ENCODE data around the gene FAM53A. TPM values are rescaled to one million over a fixed set of nuclear protein-coding genes. Genes with fewer than 3 reads are reported as not detected.
"Not testable (repeated sequence)": the region's sequence is repeated elsewhere in the genome, so short reads cannot be mapped to it uniquely, and the experiment has no call there.

FAM53A gene
- total and polyA plus RNA-seq, 5 donors from 2014 or later = 0.76 to 3.6 (median 1.8) TPM

DNA sequence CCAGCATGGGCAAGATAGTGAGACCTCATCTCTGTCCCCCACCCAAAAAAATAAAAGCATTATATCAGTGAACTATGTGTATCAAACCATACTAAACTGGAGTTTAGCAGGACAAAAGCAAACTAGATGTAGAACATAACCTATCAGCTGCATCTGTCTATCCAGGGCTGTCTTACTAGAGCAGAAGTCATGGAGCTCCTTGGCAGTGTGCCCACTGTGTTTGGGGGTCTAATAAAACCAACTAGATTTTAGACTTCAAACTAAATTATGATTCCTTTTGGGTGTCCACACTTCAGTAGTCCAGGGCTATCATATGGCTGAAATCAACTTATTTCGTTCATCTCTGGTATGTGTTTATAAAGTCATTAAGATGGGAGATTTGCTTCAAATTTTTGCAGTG is 19.8 kb upstream of the FAM53A start:
- Mint-ChIP-seq H3K27ac (peak overlapping the region in 1 of 3 donors; percentile 79), H3K36me3 (peaks cover 36% of the 10 kb centered on the region), H3K9me3 (no peaks in the 10 kb centered on the region), H3K4me1 (peaks cover 18 to 55% (median 40%) of the 10 kb centered on the region in 4 donors), H3K27me3 (no peaks in the 10 kb centered on the region), H3K4me3 (no peak overlapping the region)
- ATAC-seq (ENCODE audit: low read depth in 2 of 2) (no peak), DNase-seq (no peak)
- Histone ChIP-seq H3K36me3 (ENCODE audit: control insufficient read depth, insufficient read depth, low read length) (peaks cover 62% of the 10 kb centered on the region), H3K4me3 (ENCODE audit: low read depth, low read length) (no peak overlapping the region), H3K9me3 (ENCODE audit: control insufficient read depth in 2 of 2, low read length in 2 of 2) (no peaks in the 10 kb centered on the region), H3K27ac (ENCODE audit: insufficient read depth, low read length, poor library complexity, severe bottlenecking) (peak overlapping the region; percentile 19), H3K4me1 (ENCODE audit: control insufficient read depth, insufficient read depth, low read length, poor library complexity, severe bottlenecking) (peaks cover 7% of the 10 kb centered on the region), H3K27me3 (ENCODE audit: control insufficient read depth, insufficient read depth, low read length) (no peaks in the 10 kb centered on the region)

- H3K27me3 Mint-ChIP-seq; H3K9me3 ChIP-seq (ENCODE audit: control insufficient read depth in 2 of 2, low read length in 2 of 2); H3K4me3 Mint-ChIP-seq; H3K27me3 ChIP-seq (ENCODE audit: control insufficient read depth, insufficient read depth, low read length); H3K4me1 ChIP-seq (ENCODE audit: control insufficient read depth, insufficient read depth, low read length, poor library complexity, severe bottlenecking); DNase-seq; H3K4me3 ChIP-seq (ENCODE audit: low read depth, low read length); H3K27ac Mint-ChIP-seq; H3K9me3 Mint-ChIP-seq; H3K27ac ChIP-seq (ENCODE audit: insufficient read depth, low read length, poor library complexity, severe bottlenecking); ATAC-seq (ENCODE audit: low read depth in 2 of 2): not testable (repeated sequence)
- peaks cover 9 to 40% (median 29%) of the 10 kb centered on the region in 4 donors for H3K4me1 Mint-ChIP-seq
- H3K36me3 ChIP-seq (ENCODE audit: control insufficient read depth, insufficient read depth, low read length) = peaks cover 74% of the 10 kb centered on the region
- peaks cover 33% of the 10 kb centered on the region for H3K36me3 Mint-ChIP-seq
Measured at GRCh38 chr4:1701671-1702070, 17.6 kb upstream of the FAM53A start.

DNA sequence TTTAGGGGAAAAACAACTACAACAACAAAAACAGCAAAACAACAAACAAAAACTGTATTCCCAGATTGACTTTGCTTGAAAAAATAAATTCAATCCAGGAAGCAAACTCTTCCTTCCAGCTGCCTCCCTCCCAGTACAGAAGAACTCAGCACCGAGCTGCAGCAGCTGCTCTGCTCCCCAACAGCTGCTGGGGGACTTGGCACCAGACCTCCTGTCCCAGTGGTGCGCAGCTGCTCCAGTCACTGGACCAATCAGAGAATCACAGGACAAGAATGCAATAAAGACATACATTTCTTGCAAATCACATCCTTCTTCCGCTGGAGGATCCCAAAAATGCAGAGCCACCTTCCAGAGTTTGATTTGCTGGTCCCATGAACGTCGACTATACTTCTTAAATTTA is 11.8 kb upstream of the FAM53A start:
- ATAC-seq (ENCODE audit: low read depth in 2 of 2) (no peak), DNase-seq (no peak)
- Mint-ChIP-seq H3K9me3 (no peaks in the 10 kb centered on the region), H3K36me3 (peaks cover 29% of the 10 kb centered on the region), H3K27me3 (no peaks in the 10 kb centered on the region), H3K27ac (peak overlapping the region in 1 of 3 donors; percentile 88), H3K4me3 (no peak overlapping the region), H3K4me1 (peaks cover 4 to 8% (median 6%) of the 10 kb centered on the region in 4 donors)
- no peak overlapping the region for H3K27ac ChIP-seq (ENCODE audit: insufficient read depth, low read length, poor library complexity, severe bottlenecking)
- no peaks in the 10 kb centered on the region for H3K9me3 ChIP-seq (ENCODE audit: control insufficient read depth in 2 of 2, low read length in 2 of 2)
- H3K4me3 ChIP-seq (ENCODE audit: low read depth, low read length) = no peak overlapping the region
- H3K4me1 ChIP-seq (ENCODE audit: control insufficient read depth, insufficient read depth, low read length, poor library complexity, severe bottlenecking) = peaks cover 4% of the 10 kb centered on the region
- H3K36me3 ChIP-seq (ENCODE audit: control insufficient read depth, insufficient read depth, low read length) = peaks cover 84% of the 10 kb centered on the region
- no peaks in the 10 kb centered on the region for H3K27me3 ChIP-seq (ENCODE audit: control insufficient read depth, insufficient read depth, low read length)

DNA sequence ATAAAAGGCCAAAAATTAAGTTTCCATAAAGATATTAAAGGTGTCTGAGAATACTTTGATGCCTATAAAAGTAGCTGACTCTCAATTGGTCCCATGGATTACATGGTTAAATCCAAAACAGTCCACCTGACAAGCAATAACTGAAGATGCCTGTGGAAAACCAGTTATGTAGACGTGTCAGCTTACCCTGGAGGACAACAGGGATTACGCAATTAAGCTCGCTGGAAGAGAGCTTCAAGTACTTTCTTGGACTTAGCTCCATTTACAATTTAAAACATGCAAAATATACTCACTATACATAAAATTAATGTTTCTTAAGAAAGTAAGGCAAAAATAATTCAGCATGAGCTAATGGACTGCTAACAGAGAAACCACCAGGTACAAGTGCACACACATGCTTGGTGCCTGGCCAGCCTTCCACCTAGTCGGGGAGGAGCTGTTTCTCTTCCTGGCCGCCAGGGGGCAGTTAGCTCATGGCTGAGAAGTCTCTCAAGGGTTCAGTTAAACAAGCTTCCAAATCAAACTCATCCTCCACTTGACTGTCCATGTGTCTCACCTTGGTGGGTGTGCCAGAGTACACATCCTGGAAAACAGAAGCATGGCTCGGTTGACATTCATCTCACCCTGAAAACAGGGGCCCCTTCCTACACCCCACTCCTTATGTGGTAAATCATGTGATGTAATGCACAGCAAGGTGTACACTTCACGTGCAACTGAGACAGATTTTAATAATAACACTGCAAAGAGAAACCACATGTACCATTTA is 9.2 kb upstream of the FAM53A start:
- Mint-ChIP-seq H3K27ac (peak overlapping the region in 2 of 3 donors; percentile 31 to 81), H3K4me3 (peak overlapping the region in 1 of 4 donors; percentile 16), H3K27me3 (no peaks in the 10 kb centered on the region), H3K36me3 (peaks cover 25% of the 10 kb centered on the region), H3K9me3 (no peaks in the 10 kb centered on the region), H3K4me1 (peaks cover 3 to 5% (median 4%) of the 10 kb centered on the region in 4 donors)
- Histone ChIP-seq H3K4me3 (ENCODE audit: low read depth, low read length) (no peak overlapping the region), H3K4me1 (ENCODE audit: control insufficient read depth, insufficient read depth, low read length, poor library complexity, severe bottlenecking) (peaks cover 4% of the 10 kb centered on the region), H3K27me3 (ENCODE audit: control insufficient read depth, insufficient read depth, low read length) (no peaks in the 10 kb centered on the region), H3K36me3 (ENCODE audit: control insufficient read depth, insufficient read depth, low read length) (peaks cover 59% of the 10 kb centered on the region), H3K9me3 (ENCODE audit: control insufficient read depth in 2 of 2, low read length in 2 of 2) (no peaks in the 10 kb centered on the region), H3K27ac (ENCODE audit: insufficient read depth, low read length, poor library complexity, severe bottlenecking) (no peak overlapping the region)
- DNase-seq (peak; percentile 66 to 89 (median 83)), ATAC-seq (ENCODE audit: low read depth in 2 of 2) (peak; percentile 89 to 92)

GRCh38 chr4:1691737-1692373 is 7.7 kb upstream of the FAM53A start:
- ATAC-seq (ENCODE audit: low read depth in 2 of 2) (no peak), DNase-seq (no peak)
- H3K27me3 Mint-ChIP-seq = no peaks in the 10 kb centered on the region
- Histone ChIP-seq H3K4me3 (ENCODE audit: low read depth, low read length) (no peak overlapping the region), H3K27me3 (ENCODE audit: control insufficient read depth, insufficient read depth, low read length) (no peaks in the 10 kb centered on the region), H3K9me3 (ENCODE audit: control insufficient read depth in 2 of 2, low read length in 2 of 2) (no peaks in the 10 kb centered on the region), H3K4me1 (ENCODE audit: control insufficient read depth, insufficient read depth, low read length, poor library complexity, severe bottlenecking) (peaks cover 4% of the 10 kb centered on the region), H3K27ac (ENCODE audit: insufficient read depth, low read length, poor library complexity, severe bottlenecking) (no peak overlapping the region), H3K36me3 (ENCODE audit: control insufficient read depth, insufficient read depth, low read length) (peaks cover 49% of the 10 kb centered on the region)
- H3K4me1 Mint-ChIP-seq = peaks cover 3 to 5% (median 4%) of the 10 kb centered on the region in 4 donors
- peak overlapping the region in 2 of 3 donors; percentile 25 to 71 for H3K27ac Mint-ChIP-seq
- no peaks in the 10 kb centered on the region for H3K9me3 Mint-ChIP-seq
- H3K36me3 Mint-ChIP-seq = peaks cover 25% of the 10 kb centered on the region
- H3K4me3 Mint-ChIP-seq = no peak overlapping the region

GRCh38 chr4:1690698-1691097 is 6.6 kb upstream of the FAM53A start:
- Histone ChIP-seq H3K27ac (ENCODE audit: insufficient read depth, low read length, poor library complexity, severe bottlenecking) (no peak overlapping the region), H3K9me3 (ENCODE audit: control insufficient read depth in 2 of 2, low read length in 2 of 2) (no peaks in the 10 kb centered on the region), H3K4me1 (ENCODE audit: control insufficient read depth, insufficient read depth, low read length, poor library complexity, severe bottlenecking) (peaks cover 4% of the 10 kb centered on the region), H3K36me3 (ENCODE audit: control insufficient read depth, insufficient read depth, low read length) (peaks cover 38% of the 10 kb centered on the region), H3K27me3 (ENCODE audit: control insufficient read depth, insufficient read depth, low read length) (no peaks in the 10 kb centered on the region), H3K4me3 (ENCODE audit: low read depth, low read length) (no peak overlapping the region)
- DNase-seq (no peak), ATAC-seq (ENCODE audit: low read depth in 2 of 2) (no peak)
- H3K9me3 Mint-ChIP-seq = no peaks in the 10 kb centered on the region
- H3K27me3 Mint-ChIP-seq = no peaks in the 10 kb centered on the region
- H3K4me3 Mint-ChIP-seq = no peak overlapping the region
- peak overlapping the region in 1 of 3 donors; percentile 32 for H3K27ac Mint-ChIP-seq
- H3K4me1 Mint-ChIP-seq = peaks cover 0 to 8% (median 4%) of the 10 kb centered on the region in 4 donors
- peaks cover 19% of the 10 kb centered on the region for H3K36me3 Mint-ChIP-seq

DNA sequence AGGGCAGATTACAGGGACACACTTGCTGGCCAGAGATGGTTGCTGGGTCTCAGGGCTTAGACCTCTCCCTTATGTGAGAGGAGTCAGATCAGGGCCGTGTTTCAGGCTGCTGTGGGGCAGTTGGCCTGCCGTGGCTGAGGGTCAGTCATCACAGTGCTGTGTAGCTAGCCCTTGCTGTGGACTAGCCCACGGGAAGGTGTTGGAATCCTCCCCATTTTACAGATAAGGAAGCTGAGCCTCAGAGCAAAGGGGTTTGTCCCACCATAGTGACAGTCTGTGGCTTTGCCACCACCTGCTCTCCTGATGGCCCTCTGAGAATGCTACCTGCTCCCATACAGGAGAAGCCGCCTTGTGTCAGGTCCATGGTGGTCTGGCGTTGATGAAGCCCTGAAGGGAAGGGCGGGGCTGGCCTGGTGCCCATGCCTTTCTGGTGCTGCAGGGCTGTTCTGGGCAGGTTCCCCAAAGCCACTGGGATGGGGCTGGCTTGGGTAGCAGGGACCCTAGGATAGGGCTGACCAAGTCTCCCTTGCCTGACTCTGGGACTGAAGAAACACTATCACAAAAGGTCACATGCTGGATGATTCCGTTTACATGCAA is 2.4 kb upstream of the FAM53A start:
- no peak overlapping the region for H3K27ac ChIP-seq (ENCODE audit: insufficient read depth, low read length, poor library complexity, severe bottlenecking)
- no peak overlapping the region for H3K4me3 ChIP-seq (ENCODE audit: low read depth, low read length)
- DNase-seq (no peak), ATAC-seq (ENCODE audit: low read depth in 2 of 2) (no peak)
- no peaks in the 10 kb centered on the region for H3K9me3 Mint-ChIP-seq
- H3K4me1 Mint-ChIP-seq = peaks cover 6 to 14% (median 9%) of the 10 kb centered on the region in 4 donors
- peaks cover 18% of the 10 kb centered on the region for H3K4me1 ChIP-seq (ENCODE audit: control insufficient read depth, insufficient read depth, low read length, poor library complexity, severe bottlenecking)
- peaks cover 3% of the 10 kb centered on the region for H3K36me3 Mint-ChIP-seq
- H3K27me3 Mint-ChIP-seq = no peaks in the 10 kb centered on the region
- H3K4me3 Mint-ChIP-seq = peak overlapping the region; percentile 27 to 74 (median 49)
- peaks cover 6% of the 10 kb centered on the region for H3K36me3 ChIP-seq (ENCODE audit: control insufficient read depth, insufficient read depth, low read length)
- H3K27ac Mint-ChIP-seq = peak overlapping the region in 1 of 3 donors; percentile 36
- H3K9me3 ChIP-seq (ENCODE audit: control insufficient read depth in 2 of 2, low read length in 2 of 2) = no peaks in the 10 kb centered on the region
- no peaks in the 10 kb centered on the region for H3K27me3 ChIP-seq (ENCODE audit: control insufficient read depth, insufficient read depth, low read length)

All from CD4-positive, CD25-positive, alpha-beta regulatory T cell (primary cell).